ENCODE data around the gene PRB2. TPM values are rescaled to one million over a fixed set of nuclear protein-coding genes. Genes with fewer than 3 reads are reported as not detected.
"Not testable (repeated sequence)": the region's sequence is repeated elsewhere in the genome, so short reads cannot be mapped to it uniquely, and the experiment has no call there.

PRB2 gene
- total RNA-seq (2013), result not detected
- polyA plus RNA-seq (not detected), polyA minus RNA-seq (not detected in 2 replicates), total RNA-seq (0 to 0.60 (median 0) reads per million in 11 experiments)

DNA sequence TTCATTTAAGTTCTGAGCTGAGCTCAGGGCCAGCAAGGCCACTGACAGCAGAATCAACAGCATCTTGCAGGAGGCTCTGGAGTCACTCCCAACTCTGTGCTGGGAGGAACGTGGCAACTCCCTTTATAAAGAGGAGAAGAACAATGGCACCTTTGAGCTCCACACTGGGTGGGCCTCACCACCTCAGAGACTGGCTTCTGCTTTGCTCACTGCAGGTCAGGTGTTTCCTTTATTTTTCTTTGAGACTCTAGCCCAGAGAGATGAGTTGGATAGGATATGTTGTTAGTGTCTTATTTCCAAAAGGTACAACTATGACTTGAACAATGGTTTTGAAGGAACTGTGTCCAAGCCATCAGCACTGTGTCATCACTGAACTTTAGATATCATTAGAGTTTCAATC lies at the start of gene PRB2:
PRB2 (minus strand) TSS at position 101 of the 400 bp plus-strand sequence; CDS start at position 63, 38 bp downstream.
- intact Hi-C loops (cut with micrococcal nuclease); H3K27me3 Mint-ChIP-seq (ENCODE audit: low read depth in 3 of 3); DNase-seq; H2AFZ ChIP-seq (ENCODE audit: insufficient read depth, low read depth, low read length, poor library complexity, severe bottlenecking); H3K4me1 ChIP-seq (ENCODE audit: control insufficient read depth in 1 of 2, insufficient read depth in 2 of 2, low read length in 2 of 2); H3K36me3 ChIP-seq (replicated peaks in 1 of 2; ENCODE audit: control insufficient read depth in 1 of 2, insufficient read depth in 2 of 2, low read length in 2 of 2); H3K4me2 ChIP-seq (replicated peaks; ENCODE audit: extremely low read depth, low read length, poor library complexity, severe bottlenecking); H3K9me3 ChIP-seq (replicated peaks in 1 of 2; ENCODE audit: control insufficient read depth in 1 of 2, insufficient read depth in 1 of 2, low read length in 2 of 2); H3K9me3 Mint-ChIP-seq; H3K4me3 Mint-ChIP-seq; H3K27ac ChIP-seq (ENCODE audit: low read depth in 1 of 2, low read length in 2 of 2); H3K79me2 ChIP-seq (ENCODE audit: insufficient read depth, low read length); H3K27me3 ChIP-seq (ENCODE audit: control insufficient read depth in 2 of 2, insufficient read depth in 2 of 2, low read length in 2 of 2); H3K36me3 Mint-ChIP-seq; H4K20me1 ChIP-seq (ENCODE audit: insufficient read depth, low read length); H3K4me3 ChIP-seq (replicated peaks in 1 of 3; ENCODE audit: low read depth in 2 of 3, low read length in 3 of 3); H3K9ac ChIP-seq (ENCODE audit: insufficient read depth, low read length, poor library complexity, severe bottlenecking): not testable (repeated sequence)
- no CpG with 5 or more reads among the region's 1 CpG for WGBS (ENCODE audit: insufficient coverage)
- H3K4me1 Mint-ChIP-seq, result peaks cover 18% of the 10 kb centered on the region
- peak within 1 kb of the TSS in 2 of 7 donors; percentile 3 to 46 for H3K27ac Mint-ChIP-seq

DNA sequence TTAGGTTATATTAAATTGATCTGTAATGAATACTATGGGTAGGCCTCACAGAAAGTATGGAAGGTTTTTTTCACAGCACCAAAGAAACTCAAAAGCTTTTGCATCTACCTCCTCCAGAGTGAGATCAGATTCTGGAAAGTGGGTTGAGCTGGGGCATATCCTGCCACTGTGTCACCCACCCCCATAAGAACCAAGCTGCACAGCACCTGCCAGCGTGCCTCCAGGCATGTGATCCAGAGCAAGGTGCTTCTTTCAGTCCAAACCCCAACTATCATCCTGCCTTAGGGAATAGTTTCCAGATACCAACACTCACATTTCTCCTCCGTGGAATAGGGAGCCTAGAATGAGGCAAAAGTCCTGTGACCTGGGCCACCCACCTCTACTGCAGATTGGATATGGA lies 42.6 kb upstream of the PRB2 start:
- 100% methylated on average over 1 of the region's 2 CpGs for WGBS (ENCODE audit: insufficient coverage)
- Histone ChIP-seq H3K79me2 (ENCODE audit: insufficient read depth, low read length) (no peaks in the 10 kb centered on the region), H3K4me2 (replicated peaks; ENCODE audit: extremely low read depth, low read length, poor library complexity, severe bottlenecking) (no peak overlapping the region), H3K27ac (ENCODE audit: low read depth in 1 of 2, low read length in 2 of 2) (no peak overlapping the region), H3K9ac (ENCODE audit: insufficient read depth, low read length, poor library complexity, severe bottlenecking) (no peak overlapping the region), H3K9me3 (replicated peaks in 1 of 2; ENCODE audit: control insufficient read depth in 1 of 2, insufficient read depth in 1 of 2, low read length in 2 of 2) (no peaks in the 10 kb centered on the region), H2AFZ (ENCODE audit: insufficient read depth, low read depth, low read length, poor library complexity, severe bottlenecking) (no peak overlapping the region), H3K4me1 (ENCODE audit: control insufficient read depth in 1 of 2, insufficient read depth in 2 of 2, low read length in 2 of 2) (no peaks in the 10 kb centered on the region), H3K27me3 (ENCODE audit: control insufficient read depth in 2 of 2, insufficient read depth in 2 of 2, low read length in 2 of 2) (no peaks in the 10 kb centered on the region), H3K36me3 (replicated peaks in 1 of 2; ENCODE audit: control insufficient read depth in 1 of 2, insufficient read depth in 2 of 2, low read length in 2 of 2) (no peaks in the 10 kb centered on the region), H3K4me3 (replicated peaks in 1 of 3; ENCODE audit: low read depth in 2 of 3, low read length in 3 of 3) (no peak overlapping the region), H4K20me1 (ENCODE audit: insufficient read depth, low read length) (no peaks in the 10 kb centered on the region)
- Mint-ChIP-seq H3K27ac (no peak overlapping the region), H3K4me1 (no peaks in the 10 kb centered on the region), H3K9me3 (peaks cover 0 to 2% (median 0%) of the 10 kb centered on the region in 7 donors), H3K4me3 (no peak overlapping the region), H3K27me3 (ENCODE audit: low read depth in 3 of 3) (peaks cover 0 to 3% (median 0%) of the 10 kb centered on the region in 3 donors), H3K36me3 (no peaks in the 10 kb centered on the region)
- no peak for DNase-seq
- TF ChIP-seq, protein P1, sequence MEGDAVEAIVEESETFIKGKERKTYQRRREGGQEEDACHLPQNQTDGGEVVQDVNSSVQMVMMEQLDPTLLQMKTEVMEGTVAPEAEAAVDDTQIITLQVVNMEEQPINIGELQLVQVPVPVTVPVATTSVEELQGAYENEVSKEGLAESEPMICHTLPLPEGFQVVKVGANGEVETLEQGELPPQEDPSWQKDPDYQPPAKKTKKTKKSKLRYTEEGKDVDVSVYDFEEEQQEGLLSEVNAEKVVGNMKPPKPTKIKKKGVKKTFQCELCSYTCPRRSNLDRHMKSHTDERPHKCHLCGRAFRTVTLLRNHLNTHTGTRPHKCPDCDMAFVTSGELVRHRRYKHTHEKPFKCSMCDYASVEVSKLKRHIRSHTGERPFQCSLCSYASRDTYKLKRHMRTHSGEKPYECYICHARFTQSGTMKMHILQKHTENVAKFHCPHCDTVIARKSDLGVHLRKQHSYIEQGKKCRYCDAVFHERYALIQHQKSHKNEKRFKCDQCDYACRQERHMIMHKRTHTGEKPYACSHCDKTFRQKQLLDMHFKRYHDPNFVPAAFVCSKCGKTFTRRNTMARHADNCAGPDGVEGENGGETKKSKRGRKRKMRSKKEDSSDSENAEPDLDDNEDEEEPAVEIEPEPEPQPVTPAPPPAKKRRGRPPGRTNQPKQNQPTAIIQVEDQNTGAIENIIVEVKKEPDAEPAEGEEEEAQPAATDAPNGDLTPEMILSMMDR (IDR thresholded peaks at IDR 0.05), result no peak
- intact Hi-C loops (cut with micrococcal nuclease), result no loop called here

All from CD14-positive monocyte (primary cell).